DOHH2 (cell line): ENCODE results near the gene MAP4K5.
"Not testable (repeated sequence)": the region's sequence is repeated elsewhere in the genome, so short reads cannot be mapped to it uniquely, and the experiment has no call there.

Source experiments
- EZH2phosphoT487 ChIP-seq: fragments of 200-600 bp; sonication (generic); IDR thresholded peaks from 2 replicates; pipeline ENCODE4 v1.6.1; 2017; ENCODE audit warnings: borderline replicate concordance, mild to moderate bottlenecking, antibody characterized with exemption, low read length, moderate library complexity, mixed read lengths
- TF ChIP-seq, protein P1 (sequence below): fragments of 200-600 bp; sonication (generic); IDR thresholded peaks from one replicate; pipeline ENCODE4 v1.5.1; 2014; ENCODE audit warnings: antibody characterized with exemption, mild to moderate bottlenecking, low read depth, low read length; ENCODE audit not compliant: poor library complexity, severe bottlenecking

DNA sequence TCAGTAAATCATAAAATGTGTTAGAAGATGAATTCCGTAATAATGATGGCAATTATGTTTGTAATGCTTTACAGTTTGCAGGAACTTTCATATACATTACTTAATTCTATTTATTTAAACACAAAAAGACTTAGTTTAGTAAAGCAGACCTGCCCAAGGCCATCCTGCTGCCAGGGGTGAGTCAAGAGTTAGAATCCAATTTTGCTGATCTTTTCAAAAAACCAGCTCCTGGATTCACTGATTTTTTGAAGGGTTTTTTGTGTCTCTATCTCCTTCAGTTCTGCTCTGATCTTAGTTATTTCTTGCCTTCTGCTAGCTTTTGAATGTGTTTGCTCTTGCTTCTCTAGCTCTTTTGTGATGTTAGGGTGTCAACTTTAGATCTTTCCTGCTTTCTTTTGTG, 25.3 kb downstream of the MAP4K5 start:
- TF ChIP-seq, protein P1, sequence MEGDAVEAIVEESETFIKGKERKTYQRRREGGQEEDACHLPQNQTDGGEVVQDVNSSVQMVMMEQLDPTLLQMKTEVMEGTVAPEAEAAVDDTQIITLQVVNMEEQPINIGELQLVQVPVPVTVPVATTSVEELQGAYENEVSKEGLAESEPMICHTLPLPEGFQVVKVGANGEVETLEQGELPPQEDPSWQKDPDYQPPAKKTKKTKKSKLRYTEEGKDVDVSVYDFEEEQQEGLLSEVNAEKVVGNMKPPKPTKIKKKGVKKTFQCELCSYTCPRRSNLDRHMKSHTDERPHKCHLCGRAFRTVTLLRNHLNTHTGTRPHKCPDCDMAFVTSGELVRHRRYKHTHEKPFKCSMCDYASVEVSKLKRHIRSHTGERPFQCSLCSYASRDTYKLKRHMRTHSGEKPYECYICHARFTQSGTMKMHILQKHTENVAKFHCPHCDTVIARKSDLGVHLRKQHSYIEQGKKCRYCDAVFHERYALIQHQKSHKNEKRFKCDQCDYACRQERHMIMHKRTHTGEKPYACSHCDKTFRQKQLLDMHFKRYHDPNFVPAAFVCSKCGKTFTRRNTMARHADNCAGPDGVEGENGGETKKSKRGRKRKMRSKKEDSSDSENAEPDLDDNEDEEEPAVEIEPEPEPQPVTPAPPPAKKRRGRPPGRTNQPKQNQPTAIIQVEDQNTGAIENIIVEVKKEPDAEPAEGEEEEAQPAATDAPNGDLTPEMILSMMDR = not testable (repeated sequence)
- not testable (repeated sequence) for TF ChIP-seq EZH2phosphoT487
